Upper lobe of left lung (tissue), 4 donors: ENCODE data around the gene RETN.

Source experiments
- POLR2A ChIP-seq, 4 donors: fragments of 450-650 bp; IDR thresholded peaks; one replicate each; pipeline ENCODE4 v1.5.1; 2016 to 2017; ENCODE audit warnings: antibody characterized with exemption in 4 of 4, mild to moderate bottlenecking in 2 of 4
- POLR2AphosphoS5 ChIP-seq, 2 donors: sonication (generic); formaldehyde crosslinking; IDR thresholded peaks; one replicate each; pipeline ENCODE4 v1.5.1; 2017; ENCODE audit warnings: antibody characterized with exemption in 2 of 2
- TF ChIP-seq, protein P1 (sequence below), 6 experiments: fragments of 450-650 bp in 4 of 6; fragments of 200-600 bp in 2 of 6; sonication (generic) in 2 of 6; IDR thresholded peaks; one replicate each; pipeline ENCODE4 v1.5.1; 2016 to 2019; ENCODE audit warnings: antibody characterized with exemption in 6 of 6

DNA sequence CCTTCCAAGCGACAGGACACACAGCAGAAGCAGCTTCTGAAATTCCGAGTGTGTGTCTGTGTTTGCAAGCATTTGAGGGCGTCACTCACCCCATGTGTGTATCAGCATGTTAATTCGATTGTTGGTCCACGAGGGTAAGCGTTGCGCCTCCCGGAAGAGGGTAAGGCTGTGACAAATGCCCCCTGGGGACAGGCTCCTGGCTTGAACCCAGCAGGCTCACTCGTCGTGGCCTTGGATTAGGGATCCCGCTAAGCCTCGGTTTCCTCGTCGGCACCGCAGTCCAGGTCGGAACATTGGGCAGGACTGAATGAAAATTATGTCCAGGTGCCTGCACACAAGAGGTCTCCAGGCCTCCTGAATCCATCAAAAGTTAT, 32.5 kb upstream of the RETN start:
- TF ChIP-seq, protein P1, sequence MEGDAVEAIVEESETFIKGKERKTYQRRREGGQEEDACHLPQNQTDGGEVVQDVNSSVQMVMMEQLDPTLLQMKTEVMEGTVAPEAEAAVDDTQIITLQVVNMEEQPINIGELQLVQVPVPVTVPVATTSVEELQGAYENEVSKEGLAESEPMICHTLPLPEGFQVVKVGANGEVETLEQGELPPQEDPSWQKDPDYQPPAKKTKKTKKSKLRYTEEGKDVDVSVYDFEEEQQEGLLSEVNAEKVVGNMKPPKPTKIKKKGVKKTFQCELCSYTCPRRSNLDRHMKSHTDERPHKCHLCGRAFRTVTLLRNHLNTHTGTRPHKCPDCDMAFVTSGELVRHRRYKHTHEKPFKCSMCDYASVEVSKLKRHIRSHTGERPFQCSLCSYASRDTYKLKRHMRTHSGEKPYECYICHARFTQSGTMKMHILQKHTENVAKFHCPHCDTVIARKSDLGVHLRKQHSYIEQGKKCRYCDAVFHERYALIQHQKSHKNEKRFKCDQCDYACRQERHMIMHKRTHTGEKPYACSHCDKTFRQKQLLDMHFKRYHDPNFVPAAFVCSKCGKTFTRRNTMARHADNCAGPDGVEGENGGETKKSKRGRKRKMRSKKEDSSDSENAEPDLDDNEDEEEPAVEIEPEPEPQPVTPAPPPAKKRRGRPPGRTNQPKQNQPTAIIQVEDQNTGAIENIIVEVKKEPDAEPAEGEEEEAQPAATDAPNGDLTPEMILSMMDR (IDR thresholded peaks at IDR 0.05) = no peak
- TF ChIP-seq POLR2AphosphoS5 (IDR thresholded peaks at IDR 0.05) (no peak), POLR2A (IDR thresholded peaks at IDR 0.05) (no peak)
